Stimulated activated CD4-positive, alpha-beta T cell treated with anti-CD3 and anti-CD28 coated beads, Interleukin-4, amount 100 ng/mL, for 24 hours (primary cell): ENCODE measurements around the gene FAM20A.
"Not testable (repeated sequence)": the region's sequence is repeated elsewhere in the genome, so short reads cannot be mapped to it uniquely, and the experiment has no call there.

Experiments used
- DNase-seq: peaks from one replicate; pipeline ENCODE4 v3.0.0-alpha.2; 2020

The FAM20A gene

DNA sequence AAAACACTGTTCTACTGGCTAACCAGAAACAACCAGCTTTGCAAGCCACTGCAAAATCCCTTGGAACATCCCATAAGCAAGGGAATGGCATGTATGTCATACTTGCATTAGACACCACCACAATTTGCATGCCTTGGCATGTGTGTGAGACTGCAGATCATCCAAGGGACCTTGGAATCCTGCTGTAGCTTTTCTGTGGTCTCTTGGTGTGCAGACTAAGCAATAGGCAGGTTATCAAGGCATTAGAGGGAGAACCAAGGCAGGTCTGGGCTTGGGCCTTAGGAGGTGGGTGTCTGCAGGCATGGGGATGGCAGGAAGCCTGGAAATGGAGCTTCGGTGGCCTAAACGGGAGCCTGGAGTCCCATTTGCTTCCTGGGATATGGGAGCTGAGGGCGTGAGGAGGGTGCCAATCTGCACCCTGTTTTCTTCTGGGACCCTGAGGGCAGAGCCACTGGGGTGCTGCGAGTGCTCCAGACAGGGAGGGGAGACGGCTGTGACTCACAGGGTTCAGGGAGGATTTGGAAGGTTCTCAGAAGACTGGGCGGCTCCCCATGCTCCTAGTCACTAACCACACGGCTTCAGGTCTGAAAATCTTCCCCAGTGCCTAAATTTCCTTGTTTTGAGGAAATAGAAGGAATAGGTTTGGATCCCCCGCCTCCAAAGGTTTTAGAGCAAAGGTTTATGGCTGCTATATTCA is 36.6 kb downstream of the FAM20A start:
- DNase-seq: no peak

DNA sequence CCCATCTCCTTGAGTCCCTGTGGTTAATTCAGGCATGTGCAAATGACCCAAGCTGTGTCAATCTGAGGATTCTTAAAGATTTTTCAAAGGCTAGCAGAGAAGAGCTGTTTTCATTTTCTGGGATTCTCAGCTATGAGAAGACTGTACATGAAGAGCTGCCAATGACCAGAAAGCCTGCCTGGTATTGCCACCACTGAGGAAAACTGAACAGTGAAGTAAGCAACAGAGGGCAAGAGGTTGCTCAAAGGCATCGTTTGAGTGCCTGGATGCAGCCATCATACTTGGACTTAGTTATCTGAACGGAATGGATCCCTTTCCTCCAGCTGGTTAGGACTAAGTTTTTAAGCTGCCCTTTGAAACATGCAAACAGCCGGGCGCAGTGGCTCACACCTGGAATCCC is 38.4 kb downstream of the FAM20A start:
- no peak for DNase-seq

DNA sequence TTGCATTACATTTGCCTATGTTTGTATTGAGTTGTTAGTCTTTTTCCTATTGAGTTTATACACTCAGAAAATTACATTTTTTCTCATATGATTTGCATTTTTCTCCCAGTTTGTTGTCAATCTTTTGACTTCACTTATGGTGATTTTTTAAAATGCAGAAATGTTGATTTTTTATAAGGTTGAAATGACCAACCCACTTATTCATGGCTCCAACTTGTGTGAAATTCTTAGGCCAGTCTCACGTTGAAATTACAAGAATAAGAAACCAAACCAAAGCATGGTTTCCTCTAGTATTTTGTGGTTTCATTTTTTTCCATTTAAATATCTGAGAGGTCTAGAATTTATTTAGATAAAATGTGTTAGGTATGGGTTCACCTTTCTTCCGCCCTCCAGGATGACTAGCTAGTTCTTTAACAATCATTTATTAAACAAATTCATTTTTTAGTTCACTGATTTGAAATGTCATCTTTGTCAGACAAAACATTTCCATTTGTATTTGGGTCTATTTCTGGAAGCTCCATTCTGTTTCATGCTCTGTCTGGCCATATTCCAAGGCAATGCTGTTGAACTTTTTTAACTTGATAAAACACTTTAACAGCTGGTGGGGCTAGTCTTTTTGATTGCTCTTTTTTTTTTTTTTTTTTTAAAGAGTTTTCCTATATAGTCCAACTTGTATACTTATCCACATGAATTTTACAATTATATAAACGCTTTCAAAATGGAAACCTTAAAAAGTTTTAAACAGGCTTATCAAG is 40.0 kb downstream of the FAM20A start:
- DNase-seq: no peak

DNA sequence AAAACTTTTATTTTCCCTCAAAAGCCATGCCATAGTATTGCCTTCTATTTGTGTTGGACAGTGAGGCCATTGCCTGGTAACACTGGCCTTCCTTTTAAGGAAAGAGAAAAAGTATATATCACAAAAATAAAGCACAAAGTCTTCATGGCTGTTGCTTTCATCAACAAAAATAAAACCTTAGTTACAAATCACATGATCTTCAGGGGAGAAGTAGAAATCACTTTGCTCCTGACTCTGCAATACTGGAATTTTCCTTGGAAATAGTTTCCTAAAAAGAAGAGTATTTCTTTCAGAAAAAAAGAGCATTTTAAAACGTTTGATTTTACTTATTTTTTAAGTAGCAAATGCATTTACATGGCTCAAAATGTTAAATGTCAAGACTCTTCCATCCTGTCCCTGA is 41.9 kb downstream of the FAM20A start:
- no peak for DNase-seq

DNA sequence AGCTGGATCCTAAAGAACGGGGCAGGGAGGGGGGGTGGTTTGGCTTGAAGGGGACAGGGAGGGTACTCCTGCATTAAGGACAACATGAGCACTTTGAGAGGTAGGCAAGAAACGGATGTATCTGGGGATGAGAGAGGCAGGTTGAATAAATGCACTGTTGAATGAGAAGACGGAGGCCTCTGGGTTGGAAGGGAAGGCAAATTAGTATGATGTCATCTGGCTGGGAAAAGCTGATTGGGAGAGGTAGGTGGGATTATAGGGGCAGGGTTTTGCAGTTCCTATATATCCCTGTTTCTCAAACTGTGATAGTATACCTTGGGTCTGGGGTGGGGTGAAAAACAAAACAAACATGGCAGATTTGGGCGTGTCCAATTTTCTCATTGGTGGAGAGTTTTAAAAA is 44.6 kb downstream of the FAM20A start:
- no peak for DNase-seq

DNA sequence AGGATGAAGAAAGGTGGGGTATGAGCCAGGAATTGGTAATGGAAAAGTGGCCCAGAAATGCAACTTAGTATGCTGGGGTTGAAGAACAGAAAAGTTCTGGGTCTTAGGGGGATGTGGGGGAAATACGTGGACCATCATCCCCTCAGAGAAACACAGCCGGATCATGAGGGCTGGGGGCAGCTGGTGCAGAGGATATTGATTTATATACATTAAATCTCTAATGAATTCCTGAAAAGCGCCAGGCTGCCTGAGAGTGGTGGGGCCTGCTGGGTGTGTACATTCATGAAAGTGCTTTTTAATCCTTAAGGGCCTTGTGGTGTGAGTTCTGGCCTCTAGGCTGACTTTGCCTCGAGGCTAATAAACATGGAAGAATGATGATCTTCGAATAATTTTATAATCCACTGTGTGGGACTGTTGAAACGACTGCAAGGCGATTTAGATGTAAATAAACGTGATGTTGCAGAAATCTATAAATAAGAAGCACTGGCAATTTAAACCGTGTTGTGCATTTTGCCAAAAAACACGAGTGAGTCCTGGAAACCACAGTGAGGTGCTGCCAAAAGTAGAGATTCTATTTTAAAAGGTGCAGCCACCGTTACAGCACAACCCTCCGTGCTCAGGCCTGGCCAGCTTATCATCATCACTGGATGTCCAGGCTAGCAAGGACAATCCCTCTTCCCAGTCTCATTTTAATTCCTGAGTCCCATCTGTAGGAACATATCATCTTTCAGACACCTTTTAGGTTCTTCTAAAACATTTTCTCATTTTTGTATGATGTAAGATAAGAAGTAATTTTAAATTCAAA is 56.9 kb downstream of the FAM20A start:
- DNase-seq: no peak

DNA sequence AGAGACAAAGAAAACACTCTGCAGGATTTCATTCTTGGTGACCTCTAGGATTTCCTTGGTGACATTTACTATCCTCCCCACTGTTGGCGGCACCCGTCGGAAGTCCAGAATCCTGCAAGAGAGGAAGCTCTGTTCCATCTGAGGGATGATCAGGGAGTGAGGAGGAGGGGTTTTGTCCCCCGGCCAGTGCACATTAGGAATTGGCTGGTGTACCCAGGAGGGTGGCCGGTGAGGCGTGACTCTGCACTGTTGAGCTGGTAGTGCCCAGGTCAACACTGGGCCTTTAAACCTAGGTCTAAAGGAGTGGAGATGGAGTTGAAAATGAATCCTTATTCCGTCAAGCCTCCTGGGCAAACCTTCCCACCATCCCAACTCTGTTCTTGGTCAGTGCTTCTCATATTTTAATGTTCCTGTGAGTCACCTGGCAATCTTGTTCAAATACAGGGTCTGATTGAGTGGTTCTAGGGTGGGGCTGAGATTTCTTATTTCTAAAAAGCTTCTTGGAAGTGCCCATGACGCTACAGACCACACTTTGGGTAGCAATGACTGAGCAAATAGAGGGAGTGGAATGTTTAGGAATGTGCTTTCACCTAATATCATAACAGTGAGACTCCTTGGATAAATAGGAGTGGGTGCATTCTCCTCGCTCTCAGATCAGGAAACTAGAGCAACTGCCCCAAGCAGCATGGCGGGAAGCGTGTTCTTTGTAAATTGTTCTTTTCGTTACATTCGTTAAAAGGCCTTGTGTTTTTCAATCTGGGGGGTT is 58.3 kb downstream of the FAM20A start:
- no peak for DNase-seq

DNA sequence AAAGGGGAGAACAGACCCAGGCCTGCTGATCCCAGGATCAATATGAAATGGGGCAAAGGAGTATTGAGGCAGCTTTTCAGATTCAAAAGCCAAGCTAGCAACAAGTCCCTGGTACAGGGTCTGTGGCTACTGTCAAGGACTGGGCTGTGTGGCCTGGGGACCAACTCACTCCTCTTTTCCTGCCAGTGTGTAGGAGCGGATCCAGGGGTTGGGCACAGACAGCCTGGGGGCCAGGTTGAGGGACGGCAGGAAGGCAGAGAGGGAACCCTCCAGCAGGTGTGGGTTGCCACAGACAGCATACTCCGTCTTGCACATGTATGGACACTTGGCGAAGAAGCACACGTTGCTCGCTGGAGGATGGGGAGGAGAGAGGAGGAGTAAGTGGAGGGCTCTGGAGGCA is 59.4 kb downstream of the FAM20A start:
- DNase-seq: no peak

DNA sequence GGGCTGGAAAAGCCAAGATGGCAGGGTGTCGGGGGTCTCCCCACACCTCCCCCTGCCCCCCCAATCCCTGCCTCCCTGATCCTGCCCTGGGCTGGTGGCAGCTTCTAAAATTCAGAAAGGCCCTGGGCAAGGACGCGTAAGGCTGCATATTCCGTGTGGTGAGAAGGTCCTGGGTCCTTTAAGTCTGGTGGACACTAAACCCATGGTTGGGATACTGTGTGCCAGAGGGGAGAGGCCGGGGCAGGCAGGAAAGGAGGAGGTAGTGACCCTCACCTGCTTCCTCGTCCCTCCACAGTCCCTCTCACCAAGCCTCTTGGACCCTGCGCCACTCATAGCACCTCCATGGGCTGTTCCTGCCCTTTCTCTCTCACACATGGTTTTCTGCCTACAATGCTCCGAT is 60.2 kb downstream of the FAM20A start:
- no peak for DNase-seq

DNA sequence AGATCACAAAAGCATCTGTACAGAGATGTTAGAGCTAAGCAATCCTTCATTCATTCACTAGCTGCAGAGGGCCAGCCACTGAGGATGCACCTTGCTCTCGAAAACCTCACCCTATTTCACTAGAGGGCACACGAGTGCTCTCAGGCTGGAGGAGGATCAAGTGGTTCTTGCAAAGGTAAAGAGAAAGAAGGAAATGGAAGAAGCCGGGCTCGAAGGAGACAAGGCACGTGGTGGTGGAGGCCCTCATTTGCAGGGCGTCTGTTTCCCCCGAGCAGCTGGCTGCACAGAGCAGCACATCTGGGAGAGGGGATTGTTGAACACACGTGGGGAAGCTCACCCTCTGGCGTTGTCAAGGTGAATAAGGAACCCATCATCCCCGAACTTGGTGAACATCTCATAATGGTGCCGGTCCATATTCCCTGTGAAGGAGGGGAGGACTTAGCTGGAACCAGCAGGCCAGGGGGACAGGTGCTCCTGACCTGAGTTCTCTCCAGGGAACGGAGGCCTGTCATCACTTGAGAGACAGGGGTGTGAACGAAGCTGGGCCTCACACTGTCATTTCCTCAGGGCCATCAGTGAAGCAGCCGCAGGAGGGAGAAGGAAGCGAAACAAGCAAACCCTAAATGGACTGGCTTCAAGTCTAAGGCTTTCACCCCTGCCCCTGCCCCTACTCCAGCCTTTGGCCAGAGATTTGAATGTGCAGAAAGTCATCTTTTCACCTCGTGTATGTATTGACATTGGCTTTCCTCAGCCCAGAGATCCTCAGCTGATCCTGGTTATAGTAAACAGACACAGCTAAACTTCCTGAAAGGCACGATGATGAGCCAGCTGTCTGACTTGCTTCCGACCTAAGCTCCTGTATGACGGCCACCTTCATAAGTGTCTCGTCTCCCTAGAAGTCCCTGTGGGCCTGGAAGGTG is 61.4 kb downstream of the FAM20A start:
- DNase-seq: no peak

DNA sequence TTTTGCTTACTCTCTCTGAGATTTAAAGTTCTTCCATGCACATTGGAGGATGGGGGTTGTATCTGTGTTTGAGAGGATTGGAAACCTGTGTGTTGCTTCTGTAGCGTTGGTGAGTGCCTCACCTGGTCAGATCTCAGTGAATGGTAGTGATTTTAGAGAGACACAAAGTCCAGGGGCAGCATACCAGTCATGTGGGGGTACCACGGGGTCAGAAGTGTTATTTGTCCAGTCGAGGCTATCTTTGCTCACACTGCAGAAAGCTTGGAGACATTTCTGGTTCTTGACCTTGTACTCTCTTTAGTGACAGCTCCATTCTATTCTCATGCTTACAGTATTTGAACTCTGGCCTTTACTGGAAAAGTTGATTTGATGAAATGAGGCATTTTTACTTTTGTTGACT is 65.2 kb downstream of the FAM20A start:
- no peak for DNase-seq

DNA sequence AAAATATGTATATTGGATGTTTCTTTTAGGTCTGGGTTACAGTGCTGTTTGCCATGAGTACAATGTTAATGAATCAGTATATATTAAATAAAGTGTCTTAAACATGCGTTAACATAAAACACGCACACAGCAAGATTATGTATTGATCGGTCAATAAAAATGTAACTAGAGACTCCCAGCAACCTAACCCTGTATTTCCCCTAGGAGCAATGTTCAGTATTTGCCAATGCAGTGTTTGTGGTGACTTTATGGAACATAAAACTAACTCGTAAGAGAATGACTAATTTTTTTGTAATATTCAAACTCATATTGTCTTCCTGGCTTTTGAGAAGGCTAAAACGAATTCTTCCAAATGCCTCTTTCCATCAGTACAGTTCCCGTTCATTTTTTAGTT is 66.5 kb downstream of the FAM20A start:
- DNase-seq: no peak

DNA sequence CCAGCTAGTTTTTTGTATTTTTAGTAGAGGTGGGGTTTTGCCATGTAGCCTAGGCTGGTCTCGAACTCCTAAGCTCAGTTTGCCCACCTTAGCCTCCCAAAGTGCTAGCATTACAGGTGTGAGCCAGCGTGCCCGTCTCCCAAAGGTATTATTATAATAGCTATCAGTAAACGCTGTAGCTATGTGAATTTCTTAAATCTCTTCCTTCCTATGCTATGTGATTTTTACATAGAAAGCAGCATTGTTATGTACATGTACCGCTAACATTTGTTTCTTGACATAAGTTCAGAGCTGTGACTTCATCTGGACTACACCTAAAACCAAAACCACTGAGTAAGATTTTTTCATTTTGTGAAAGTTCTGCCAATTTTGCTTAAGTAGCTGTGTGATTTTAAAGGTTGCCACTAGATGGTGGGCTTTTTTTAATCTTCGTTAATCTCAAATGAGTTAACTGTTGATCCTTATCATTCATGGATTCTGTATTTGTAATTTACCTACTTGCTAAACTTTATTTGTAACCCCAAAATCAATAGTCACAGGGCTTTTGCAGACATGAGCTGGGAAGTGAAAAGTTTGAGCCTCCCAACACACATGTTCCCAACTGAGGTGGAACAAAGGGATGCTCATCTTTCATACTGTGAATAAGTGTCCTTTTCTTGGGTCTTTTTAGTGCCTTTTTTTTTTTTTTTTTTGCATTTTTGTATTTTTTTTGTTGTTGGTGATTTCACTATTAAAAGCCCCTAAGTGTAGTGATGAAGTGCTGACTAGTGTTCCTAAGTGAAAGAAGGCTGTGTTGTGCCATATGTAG is 67.1 kb downstream of the FAM20A start:
- DNase-seq: no peak

DNA sequence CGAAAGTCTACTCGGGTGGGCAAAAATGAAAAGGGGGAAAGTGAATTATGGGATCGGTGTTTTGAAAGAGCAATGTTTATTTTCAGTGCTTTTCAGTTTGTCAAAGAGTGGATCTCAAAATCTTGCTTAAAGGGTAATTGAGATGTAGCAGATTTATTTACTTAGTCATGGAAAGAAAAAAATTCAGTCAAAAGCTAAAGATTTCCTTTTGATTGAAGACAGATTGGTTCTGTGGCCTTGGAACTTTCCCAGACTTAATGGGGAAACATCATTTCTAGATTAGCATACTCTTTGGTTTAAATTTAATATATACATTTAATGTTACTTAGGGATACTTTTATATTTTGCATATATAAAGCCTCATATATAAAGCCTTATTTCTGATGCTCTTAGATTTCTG is 68.3 kb downstream of the FAM20A start:
- no peak for DNase-seq

DNA sequence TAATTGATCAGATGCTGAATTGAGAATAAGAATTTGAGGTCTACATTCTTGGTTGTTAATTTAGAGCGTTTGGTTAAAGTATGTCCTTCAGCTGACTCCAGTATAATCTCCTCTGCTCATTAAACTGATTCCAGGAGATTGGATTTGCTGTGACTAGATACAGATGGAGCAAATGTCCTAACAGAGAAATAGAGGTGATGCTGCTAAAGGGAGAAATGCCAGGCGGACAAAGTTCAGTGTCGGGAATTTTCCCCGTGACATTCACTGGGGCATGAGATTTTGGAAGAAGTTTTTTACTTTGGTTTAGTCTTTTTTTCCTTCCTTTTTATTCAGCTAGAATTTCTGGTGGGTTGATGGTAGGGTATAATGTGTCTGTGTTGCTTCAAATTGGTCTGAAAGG is 69.9 kb downstream of the FAM20A start:
- DNase-seq: no peak

DNA sequence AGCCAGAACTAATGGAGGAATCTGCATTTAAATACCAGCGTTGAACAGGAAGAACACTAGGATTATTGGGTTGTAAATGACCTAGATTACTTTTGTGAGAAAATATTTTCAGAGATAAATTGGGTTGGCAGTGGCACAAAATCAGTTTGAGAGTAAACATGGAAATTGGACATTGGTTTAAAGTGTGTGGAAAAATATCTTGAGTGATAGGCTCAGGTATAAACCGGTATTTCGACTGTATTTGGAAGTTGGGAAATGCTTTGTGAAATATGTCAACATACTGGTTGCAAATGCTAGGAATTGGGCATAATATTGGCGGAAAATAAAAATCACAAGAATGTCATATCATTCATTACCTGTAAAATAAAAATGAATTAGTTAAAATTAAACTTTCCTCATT is 73.9 kb downstream of the FAM20A start:
- no peak for DNase-seq

DNA sequence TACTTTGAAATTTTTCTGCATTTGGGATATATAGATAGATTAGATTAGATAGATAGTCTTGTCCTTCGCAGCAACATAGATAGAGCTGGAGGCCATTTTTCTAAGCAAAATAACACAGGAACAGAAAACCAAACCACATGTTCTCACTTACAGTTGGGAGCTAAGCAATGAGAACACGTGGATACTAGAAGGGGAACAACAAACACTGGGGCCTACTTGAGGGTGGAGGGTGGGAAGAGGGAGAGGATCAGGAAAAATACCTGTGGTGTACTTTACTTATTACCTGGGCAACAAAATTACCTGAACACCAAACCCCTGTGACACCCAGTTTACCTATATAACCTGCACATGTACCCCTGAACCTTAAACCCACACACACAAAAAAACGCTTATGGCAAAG is 74.6 kb downstream of the FAM20A start:
- no peak for DNase-seq

DNA sequence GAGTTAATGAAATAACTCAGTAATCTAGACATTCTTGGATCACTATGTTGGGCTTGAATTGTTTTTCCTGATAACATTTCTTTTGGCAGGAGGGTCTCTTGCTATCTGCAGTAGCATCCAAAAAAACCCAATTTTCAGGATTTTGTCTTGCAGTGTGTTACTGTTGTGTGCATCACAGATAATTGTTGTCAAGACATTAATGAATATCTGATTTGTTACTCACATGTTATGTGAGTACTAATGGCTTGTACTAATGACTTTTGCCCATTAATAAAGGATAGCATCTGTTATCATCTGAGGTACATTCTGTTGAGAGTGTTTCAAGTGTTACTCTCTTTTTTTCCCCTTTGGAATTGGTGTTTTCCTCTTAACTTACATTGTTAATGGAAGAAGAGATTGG is 78.9 kb downstream of the FAM20A start:
- no peak for DNase-seq

DNA sequence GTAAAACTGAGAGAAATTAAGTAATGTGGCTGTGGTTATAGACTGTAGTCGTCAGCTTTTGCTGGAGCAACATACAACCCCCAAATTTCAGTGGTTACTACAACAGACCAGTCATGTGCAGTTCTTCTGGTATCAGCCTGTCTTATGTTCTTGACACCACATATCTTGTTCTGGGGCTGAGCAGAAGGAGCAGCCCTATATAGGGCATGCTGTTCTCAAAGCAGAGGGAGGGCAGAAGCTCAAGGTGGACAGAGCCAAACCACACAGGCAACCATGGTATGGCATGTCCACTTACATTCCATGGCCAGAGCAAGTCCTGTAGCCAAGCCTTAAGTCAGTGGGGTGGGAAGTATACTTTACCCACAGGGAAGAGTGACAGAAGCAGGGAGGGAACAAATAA is 81.3 kb downstream of the FAM20A start:
- no peak for DNase-seq

DNA sequence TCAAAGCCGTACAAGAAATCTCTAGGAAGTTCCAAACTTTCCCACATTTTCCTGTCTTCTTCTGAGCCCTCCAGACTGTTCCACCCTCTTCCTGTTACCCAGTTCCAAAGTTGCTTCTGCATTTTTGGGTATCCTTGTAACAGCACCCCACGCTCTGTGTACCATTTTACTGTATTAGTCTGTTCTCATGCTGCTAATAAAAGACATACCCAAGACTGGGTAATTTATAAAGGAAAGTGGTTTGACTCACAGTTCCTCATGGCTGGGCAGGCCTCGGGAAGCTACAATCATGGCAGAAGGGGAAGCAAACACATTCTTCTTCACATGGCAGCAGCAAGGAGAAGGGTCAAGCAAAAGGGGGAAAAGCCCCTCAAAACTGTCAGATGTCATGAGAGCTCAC is 82.1 kb downstream of the FAM20A start:
- not testable (repeated sequence) for DNase-seq
